ENCODE results near the gene MUC5AC.

- TF ChIP-seq CTCF (IDR thresholded peaks at IDR 0.05), result no peak
- TF ChIP-seq EP300 (IDR thresholded peaks at IDR 0.05), result no peak
- no peak for TF ChIP-seq POLR2AphosphoS5 (IDR thresholded peaks at IDR 0.05)
Measured at GRCh38 chr11:1234054-1234720, 76.4 kb downstream of the MUC5AC start.
